HG02938 (cell line): ENCODE measurements around the gene SHOX.

Experiments
- ATAC-seq: cut with Tn5 transposase; IDR thresholded peaks from one replicate; pipeline ENCODE4 v1.9.1; 2021; ENCODE audit warnings: mild to moderate bottlenecking, moderate library complexity; ENCODE audit not compliant: unreplicated experiment

SHOX gene

DNA sequence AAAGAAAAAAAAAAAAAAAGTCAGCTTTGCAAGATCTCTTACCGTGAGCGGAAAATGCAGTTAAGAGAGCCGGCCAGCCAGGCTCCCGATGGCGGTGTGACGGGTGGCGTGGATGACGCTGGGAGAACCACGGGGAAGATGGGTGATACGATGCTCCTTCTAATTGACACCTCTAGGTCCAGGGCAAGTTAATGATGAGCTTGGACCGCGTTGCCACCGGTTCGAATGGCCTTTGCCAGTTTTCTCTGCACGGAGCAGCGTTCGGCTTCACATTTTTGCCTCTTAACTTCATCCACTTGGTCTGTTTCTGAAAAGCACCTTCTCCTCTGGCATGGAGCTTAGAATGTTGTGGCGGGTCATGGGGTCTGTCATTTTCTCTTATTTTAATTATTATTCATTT, 33.2 kb downstream of the SHOX start:
- ATAC-seq, result no peak

- ATAC-seq, result no peak
Measured at GRCh38 chrX:666762-667720, 36.5 kb downstream of the SHOX start.

- ATAC-seq, result no peak
Measured at GRCh38 chrX:670645-671044, 40.1 kb downstream of the SHOX start.

- no peak for ATAC-seq
Measured at GRCh38 chrX:672931-673330, 42.3 kb downstream of the SHOX start.

DNA sequence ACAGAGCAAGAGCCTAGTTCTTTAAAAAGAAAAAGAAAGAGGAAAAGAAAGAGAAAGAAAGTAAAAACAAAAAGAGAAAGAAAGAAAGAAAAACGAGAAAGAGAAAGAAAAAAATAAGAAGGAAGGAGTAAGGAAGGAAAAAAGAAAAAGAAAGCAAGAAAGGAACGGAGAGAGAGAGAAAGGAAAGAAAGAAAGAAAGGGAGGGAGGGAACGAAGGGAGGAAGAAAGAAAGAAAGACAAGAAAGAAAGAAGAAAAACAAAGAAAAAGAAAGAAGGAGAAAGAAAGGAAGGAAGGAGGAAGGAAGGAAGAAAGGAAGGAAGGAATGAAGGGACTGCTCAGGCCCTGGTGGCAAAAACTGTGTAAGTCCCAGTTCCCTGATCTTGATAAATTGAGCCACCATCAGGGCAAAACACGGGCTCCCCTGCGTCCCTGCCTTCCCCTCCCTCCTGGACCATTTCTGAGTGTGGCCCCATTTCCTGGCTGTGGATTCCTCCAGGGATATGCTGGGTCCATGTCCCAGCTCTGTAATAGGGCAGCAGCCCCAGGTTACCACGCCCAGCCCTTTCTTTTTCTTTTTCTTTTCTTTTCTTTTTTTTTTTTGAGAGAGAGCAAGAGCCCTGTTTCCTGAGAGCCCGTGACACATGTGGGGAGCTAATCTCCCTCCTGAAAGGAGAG, 44.8 kb downstream of the SHOX start:
- no peak for ATAC-seq

DNA sequence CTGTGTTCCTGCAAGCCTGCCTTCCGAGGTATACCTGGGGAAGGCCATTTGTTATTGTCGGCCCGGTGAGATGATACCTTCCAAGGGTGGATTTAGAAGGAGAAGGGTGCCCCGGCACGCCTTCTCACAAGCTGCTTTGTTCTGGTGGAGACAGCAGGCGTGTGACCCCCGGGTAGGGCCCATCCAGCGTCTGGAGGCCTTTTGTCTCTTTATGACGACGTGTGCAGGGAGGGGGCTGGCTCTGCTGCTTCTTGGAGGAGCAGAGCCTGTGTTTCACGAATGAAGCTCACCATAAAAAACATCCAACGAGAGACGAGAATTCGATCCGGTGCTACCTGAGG, 45.3 kb downstream of the SHOX start:
- no peak for ATAC-seq

GRCh38 chrX:677376-677775, 46.8 kb downstream of the SHOX start:
- ATAC-seq, result no peak

DNA sequence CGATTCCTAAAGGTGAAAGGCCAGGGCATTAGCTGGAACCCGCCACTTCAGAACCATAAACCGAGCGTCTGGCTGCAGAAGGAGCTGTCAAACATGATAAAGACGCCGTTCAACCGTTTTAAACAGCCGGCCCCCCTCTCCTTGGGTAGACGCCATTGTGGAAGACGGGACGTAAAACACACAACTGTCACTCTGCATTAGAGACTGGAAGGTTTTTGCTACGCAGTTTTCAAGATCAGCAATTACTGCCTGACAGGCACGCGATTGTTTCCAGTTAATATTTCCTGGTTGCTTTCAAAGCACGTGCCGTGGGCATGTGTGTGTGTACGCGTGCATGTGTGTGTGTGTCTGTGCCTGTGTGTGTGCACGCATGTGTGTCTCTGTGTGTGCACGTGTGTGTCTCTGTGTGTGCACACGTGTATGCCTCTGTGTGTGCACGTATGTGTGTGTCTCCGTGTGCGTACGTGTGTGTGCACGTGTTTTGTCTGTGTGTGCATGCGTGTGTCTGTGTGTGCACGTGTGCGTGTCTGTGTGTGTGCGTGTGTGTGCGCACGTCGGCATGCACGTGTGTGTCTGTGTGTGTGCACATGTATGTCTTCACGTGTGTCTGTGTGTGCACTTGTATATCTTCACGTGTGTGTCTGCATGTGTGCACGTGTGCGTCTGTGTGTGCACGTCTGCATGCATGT, 48.8 kb downstream of the SHOX start:
- no peak for ATAC-seq

DNA sequence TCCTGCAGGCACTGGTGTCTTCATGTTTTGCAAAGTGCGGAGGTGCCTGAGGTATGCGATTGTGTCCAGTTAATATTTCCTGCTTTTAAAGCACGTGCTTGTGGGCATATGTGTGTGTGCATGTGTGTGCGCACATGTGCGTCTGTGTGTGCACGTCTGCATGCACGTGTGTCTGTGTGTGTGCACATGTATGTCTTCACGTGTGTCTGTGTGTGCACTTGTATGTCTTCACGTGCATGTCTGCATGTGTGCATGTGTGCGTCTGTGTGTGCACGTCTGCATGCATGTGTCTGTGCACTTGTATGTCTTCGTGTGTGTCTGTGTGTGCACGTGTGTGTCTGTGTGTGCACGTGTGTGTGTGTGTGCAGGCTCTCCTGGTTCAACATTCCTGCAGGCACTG, 49.5 kb downstream of the SHOX start:
- no peak for ATAC-seq

GRCh38 chrX:681989-682388, 51.4 kb downstream of the SHOX start:
- no peak for ATAC-seq

- ATAC-seq, result no peak
Measured at GRCh38 chrX:682892-683291, 52.3 kb downstream of the SHOX start.

DNA sequence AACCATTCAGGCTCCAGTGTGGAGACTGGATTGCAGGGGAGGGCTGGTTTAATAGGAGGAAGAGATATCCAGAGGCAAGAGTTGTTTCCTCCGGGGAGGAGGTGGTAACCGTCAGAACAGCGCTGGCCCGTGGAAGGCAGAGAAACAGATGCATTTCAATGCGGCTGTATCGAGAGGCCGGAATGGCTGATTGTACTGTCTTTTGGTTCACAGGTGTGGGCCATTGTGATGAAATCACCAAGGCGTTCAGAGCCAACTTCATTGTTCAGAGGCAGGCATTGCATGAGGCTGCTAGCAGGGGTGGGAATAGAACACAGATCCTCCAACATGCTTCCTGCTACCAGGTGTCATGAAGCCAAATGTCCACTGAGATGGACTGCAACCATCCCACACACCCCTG, 53.0 kb downstream of the SHOX start:
- no peak for ATAC-seq

GRCh38 chrX:685120-686032, 54.8 kb downstream of the SHOX start:
- ATAC-seq, result no peak

DNA sequence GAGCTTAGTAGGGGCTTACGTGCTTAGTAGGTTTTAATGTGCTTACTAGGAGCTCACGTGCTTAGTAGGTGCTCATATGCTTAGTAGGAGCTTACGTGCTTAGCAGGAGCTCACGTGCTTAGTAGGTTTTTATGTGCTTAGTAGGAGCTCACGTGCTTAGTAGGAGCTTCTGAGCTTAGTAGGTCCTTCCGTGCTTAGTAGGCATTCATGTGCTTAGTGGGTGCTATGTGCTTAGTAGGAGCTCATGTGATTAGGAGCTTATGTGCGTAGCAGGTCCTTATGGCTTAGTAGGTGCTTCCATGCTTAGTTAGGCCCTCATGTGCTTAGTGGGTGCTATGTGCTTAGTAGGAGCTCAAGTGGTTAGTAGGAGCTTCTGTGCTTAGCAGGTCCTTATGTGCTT, 59.4 kb downstream of the SHOX start:
- ATAC-seq, result no peak

- ATAC-seq, result no peak
Measured at GRCh38 chrX:694800-695199, 64.2 kb downstream of the SHOX start.

- ATAC-seq, result no peak
Measured at GRCh38 chrX:698206-698605, 67.6 kb downstream of the SHOX start.

DNA sequence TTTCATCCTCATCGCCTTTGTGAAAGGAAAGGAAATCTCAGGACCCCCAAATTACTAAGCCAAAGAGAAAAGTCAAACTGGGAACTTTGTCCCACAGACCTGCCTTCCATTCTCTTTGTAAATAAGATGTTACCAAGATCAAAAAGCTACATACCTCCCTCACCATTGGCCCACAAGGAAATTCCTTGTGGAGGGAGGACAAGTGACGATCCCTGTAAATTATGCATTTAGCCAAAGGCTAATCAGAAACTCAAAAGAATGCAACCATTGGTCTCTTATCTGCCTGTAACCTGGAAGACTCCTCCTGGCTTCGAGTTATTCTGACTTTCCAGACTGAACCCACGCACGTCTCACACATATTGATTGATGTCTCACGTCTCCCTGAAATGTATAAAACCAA, 70.3 kb downstream of the SHOX start:
- ATAC-seq, result no peak

DNA sequence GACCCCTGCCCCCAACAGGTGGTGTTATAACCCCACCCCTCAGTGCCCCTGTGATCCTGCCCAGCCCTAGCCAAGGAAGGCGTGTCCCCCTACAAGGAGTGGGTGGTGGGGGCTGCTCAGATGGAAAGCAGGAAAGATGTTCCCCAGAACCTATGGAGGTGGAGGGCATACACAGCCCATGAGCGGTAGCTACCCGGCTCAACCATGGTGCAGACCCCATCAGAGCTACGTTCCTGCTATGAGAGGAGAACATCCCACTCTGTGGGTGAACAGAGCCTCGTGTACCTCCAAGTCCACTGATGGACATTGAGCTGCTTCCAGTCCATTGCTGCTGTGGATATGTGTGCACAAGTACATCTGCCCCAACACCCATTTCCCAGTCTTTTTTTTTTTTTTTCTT, 71.1 kb downstream of the SHOX start:
- no peak for ATAC-seq

DNA sequence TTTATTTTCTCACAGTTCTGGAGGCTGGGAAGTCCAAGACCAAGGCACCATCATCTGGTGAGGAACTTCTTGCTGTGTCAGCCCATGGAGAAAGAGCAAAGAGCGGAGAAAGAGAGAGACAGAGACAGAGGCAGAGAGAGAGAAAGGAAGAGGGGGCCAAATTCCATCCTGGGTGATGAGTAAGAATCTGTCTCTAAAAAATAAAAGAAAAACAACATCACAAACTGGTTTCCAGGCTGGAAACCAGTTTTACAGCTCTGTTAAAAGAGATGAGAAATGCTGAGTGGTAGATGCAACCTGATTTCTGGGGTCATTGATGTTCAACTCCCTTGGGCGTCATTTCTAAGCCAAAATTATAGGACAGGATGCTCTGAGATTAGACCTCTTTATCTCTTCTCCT, 72.9 kb downstream of the SHOX start:
- no peak for ATAC-seq

DNA sequence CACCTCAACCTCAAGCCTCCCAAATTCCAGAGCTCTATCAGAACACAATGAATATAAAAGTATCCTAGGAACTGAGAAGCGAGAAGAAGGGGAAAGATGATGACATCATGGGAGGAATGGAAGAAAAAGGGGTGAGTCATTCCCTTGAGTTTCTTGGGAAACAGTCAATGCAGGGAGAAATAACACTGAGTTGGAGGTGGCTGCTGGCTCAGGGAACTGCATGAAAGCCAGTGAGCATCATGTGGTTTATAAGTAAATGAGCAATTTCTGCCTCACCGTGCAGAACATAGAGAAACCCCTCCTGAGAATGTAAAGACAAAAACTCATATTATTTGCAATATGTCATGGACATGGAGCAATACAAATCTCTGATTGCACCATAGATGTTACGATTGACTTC, 73.3 kb downstream of the SHOX start:
- no peak for ATAC-seq
